OCI-LY7 (cell line): Measurements from ENCODE around the gene ACKR1.

ENCODE experiments used
- CTCF ChIP-seq: fragments of 200-600 bp; sonication (generic); conservative IDR thresholded peaks from 2 replicates; pipeline ENCODE4 v1.5.1; 2014; ENCODE audit warnings: mild to moderate bottlenecking, antibody characterized with exemption, low read length, moderate library complexity, mixed read lengths
- EZH2phosphoT487 ChIP-seq: fragments of 200-600 bp; sonication (generic); IDR thresholded peaks from 2 replicates; pipeline ENCODE4 v1.6.1; 2018; ENCODE audit warnings: low read depth, borderline replicate concordance, mild to moderate bottlenecking, mixed run types, antibody characterized with exemption, low read length, moderate library complexity, mixed read lengths

DNA sequence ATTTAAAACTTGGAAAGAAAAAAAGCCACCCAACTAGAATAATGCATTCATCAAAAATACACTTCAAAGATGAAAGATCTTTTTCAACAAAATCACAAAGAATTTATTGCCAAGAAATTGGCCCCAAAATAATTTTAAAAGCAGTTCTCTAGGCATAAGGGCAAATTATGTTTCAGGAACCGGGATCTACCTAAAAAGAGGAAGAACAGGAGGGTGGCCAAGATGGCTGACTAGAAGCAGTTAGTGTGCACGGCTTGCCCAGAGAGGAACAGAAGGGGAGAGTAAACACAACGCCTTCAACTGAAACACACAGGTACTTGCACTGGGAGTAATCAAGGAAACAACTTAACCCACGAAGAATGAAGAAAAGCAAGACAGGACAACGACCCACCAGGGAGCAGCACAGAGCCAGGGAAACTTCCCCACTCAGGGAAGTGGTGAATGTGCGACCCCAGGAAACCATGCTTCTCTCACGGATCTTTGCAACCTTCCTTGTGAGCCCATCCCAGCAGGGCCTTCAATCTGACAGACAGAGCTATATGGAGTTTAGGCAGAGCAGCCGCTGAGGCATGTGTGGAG lies 46.1 kb downstream of the ACKR1 start:
- no peak for TF ChIP-seq CTCF
- TF ChIP-seq EZH2phosphoT487: no peak
